ENCODE measurements around the gene SDSL.

Gene SDSL, protein sequence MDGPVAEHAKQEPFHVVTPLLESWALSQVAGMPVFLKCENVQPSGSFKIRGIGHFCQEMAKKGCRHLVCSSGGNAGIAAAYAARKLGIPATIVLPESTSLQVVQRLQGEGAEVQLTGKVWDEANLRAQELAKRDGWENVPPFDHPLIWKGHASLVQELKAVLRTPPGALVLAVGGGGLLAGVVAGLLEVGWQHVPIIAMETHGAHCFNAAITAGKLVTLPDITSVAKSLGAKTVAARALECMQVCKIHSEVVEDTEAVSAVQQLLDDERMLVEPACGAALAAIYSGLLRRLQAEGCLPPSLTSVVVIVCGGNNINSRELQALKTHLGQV

DNA sequence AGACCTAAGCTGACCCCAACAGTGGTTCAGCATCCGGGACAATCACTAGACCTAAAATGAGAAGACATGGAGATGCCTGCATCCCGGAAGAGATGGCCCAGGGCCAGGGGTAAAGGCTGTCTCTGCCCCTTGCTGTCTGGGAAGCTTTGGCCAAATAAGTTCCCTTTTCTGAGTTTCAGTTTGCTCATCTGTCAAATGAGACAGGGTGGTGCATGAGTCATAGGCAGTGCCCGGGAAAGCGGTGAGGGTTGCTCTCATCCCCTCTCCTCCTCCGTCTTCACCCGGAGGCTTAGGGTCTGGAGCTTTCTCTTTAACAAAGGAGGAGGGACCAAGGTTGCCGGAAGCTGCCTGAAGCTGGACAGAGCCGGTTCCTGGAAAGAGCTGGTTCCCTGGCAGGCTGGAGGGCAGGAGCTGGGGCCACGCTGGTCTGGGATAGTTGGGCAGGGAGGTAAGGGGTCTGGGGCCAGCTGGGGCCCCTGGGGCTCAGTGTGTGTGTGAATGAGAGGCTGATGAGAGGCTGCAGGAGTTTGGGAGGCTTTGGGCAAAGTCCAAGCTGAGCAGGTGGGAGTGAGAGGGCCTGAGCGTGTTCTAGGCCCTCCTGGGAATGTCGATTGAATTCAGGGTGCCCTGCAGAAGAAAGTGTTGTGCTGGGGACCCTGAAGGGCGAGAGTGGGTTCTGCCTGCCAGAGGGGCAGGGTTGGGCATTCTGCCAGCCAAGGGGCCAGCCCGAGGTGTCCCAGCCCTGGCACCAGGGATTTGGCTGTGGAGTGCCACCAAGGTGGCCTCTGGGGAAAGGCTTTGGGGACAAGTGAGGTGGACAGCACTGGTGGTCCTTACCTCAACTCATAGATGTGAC, at the start of gene SDSL:
Gene SDSL (plus strand): TSS at position 351 of the 856 bp plus-strand sequence. CDS start 5,603 bp downstream, outside the sequence.
- peak; percentile 57 for DNase-seq (ENCODE audit: low read depth)
- peak within 1 kb of the TSS; percentile 62 for H3K4me3 ChIP-seq (ENCODE audit: low read depth, low read length)
- TF ChIP-seq, protein P1, sequence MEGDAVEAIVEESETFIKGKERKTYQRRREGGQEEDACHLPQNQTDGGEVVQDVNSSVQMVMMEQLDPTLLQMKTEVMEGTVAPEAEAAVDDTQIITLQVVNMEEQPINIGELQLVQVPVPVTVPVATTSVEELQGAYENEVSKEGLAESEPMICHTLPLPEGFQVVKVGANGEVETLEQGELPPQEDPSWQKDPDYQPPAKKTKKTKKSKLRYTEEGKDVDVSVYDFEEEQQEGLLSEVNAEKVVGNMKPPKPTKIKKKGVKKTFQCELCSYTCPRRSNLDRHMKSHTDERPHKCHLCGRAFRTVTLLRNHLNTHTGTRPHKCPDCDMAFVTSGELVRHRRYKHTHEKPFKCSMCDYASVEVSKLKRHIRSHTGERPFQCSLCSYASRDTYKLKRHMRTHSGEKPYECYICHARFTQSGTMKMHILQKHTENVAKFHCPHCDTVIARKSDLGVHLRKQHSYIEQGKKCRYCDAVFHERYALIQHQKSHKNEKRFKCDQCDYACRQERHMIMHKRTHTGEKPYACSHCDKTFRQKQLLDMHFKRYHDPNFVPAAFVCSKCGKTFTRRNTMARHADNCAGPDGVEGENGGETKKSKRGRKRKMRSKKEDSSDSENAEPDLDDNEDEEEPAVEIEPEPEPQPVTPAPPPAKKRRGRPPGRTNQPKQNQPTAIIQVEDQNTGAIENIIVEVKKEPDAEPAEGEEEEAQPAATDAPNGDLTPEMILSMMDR (IDR thresholded peaks at IDR 0.05; ENCODE audit: low read depth, low read length, missing control alignments), result no peak

DNA sequence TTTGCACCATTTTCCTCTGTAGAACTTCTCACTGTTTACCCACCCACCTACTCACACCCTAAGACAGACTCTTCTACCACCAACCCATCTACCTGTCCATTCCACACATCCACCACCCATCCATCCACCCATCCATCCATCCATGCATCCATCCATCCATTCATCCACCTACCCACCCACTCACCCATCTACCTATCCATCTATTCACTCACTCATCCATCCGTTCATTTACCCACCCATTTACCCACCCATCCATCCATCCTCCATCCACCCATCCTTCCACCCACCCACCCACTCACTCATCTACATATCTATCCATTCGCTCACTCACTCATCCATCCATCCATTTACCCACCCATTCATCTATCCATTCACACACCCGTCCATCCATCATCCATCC, 48.7 kb upstream of the SDSL start:
- no peak for DNase-seq (ENCODE audit: low read depth)
- no peak overlapping the region for H3K4me3 ChIP-seq (ENCODE audit: low read depth, low read length)
- TF ChIP-seq, protein P1 (IDR thresholded peaks at IDR 0.05; ENCODE audit: low read depth, low read length, missing control alignments), result no peak

DNA sequence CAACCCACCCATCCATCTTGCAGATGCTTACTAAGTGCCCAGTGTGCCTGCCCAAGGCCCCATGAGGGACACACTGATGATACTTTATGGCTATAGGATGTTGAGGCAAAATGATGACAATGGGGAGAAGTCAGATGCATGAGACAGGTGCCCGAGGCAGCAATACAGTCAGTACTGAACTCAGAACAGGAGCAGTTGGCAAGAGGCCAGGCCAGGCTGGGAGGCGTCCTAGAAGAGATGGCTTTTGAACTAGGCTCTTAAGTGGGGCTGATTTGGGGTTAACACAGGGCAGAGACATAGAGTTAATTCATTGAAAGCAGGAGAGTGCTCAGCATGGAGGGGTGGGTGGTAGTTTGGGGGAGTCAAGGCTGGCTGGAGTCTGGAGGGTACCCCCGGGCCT, 48.2 kb upstream of the SDSL start:
- TF ChIP-seq, protein P1 (IDR thresholded peaks at IDR 0.05; ENCODE audit: low read depth, low read length, missing control alignments), result no peak
- no peak overlapping the region for H3K4me3 ChIP-seq (ENCODE audit: low read depth, low read length)
- no peak for DNase-seq (ENCODE audit: low read depth)

DNA sequence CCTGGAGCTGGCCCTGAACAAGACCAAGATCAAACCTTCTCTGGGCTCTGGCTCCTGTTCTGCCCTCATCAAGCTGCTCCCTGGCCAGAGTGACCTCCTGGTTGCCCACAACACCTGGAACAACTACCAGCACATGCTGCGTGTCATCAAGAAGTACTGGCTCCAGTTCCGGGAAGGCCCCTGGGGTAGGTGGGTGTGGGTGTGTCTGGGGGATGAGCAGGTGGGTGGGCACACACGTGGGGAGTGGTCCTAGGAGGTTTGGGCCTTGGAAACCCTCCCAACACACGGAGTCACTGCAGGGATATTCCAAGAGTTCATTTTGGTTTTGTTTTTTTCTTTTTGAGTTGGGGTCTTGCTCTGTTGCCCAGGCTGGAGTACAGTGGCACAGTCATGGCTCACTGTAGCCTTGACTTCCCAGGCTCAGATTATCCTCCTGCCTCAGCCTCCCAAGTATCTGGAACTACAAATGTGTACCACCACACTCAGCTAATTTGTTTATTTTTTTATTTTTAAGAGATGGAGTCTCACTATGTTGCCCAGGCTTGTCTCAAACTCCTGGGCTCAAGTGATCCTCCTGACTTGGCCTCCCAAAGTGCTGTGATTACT, 47.3 kb upstream of the SDSL start:
- TF ChIP-seq, protein P1 (IDR thresholded peaks at IDR 0.05; ENCODE audit: low read depth, low read length, missing control alignments), result no peak
- DNase-seq (ENCODE audit: low read depth), result no peak
- no peak overlapping the region for H3K4me3 ChIP-seq (ENCODE audit: low read depth, low read length)

DNA sequence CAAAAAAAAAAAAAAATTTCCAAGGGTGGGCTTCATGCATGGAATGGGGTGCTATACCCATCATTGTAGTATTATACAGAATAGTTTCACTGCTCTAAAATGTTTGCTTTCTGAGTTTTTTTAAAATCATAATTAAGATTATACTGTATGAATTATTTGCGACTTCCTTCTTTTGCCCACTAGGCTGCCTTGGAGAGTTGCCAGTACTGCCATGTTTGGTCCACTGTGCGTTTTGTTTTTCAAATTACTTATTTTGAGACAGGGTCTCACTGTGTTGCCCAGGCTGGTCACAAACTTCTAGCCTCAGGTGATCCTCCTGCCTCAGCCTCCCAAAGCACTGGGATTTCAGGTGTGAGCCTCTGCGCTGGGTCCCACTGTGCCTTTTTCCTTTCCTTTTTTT, 43.9 kb upstream of the SDSL start:
- TF ChIP-seq, protein P1 (IDR thresholded peaks at IDR 0.05; ENCODE audit: low read depth, low read length, missing control alignments), result no peak
- no peak overlapping the region for H3K4me3 ChIP-seq (ENCODE audit: low read depth, low read length)
- no peak for DNase-seq (ENCODE audit: low read depth)

DNA sequence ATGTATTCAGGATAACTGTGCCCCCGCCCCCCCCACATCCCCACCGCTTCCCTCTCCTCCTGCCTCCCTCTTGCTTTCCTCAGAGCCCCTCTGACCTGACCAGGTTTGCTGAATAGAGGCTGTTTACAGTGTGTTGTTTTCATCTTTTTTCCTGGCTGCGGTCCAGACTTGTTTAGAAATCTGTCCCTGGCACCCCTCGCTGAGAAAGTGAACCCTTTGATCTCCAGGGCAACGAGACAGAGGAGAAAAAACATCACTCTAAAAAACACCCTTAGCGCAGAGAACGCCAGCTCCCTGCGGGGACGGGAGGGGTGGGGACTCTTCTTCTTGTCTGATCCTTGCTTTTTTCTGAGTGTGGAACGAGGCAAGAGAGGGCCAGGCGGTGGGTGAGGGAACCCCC, 41.0 kb upstream of the SDSL start:
- no peak overlapping the region for H3K4me3 ChIP-seq (ENCODE audit: low read depth, low read length)
- TF ChIP-seq, protein P1 (IDR thresholded peaks at IDR 0.05; ENCODE audit: low read depth, low read length, missing control alignments), result no peak
- no peak for DNase-seq (ENCODE audit: low read depth)
